Pancreas (tissue), 10 donors: ENCODE measurements around the gene RBM48. TPM values are rescaled to one million over a fixed set of nuclear protein-coding genes. Genes with fewer than 3 reads are reported as not detected.

Experiments
- ATAC-seq, 4 donors: fragments of 200-7000 bp; cut with Tn5 transposase; one replicate each; pipeline versions ENCODE4 v1.8.0 to v1.9.1; 2020; ENCODE audit warnings: mild to moderate bottlenecking in 4 of 4, moderate library complexity in 4 of 4
- DNase-seq, 6 donors: peaks; one replicate each; pipeline ENCODE4 v3.0.0-alpha.2; 2020
- FAIRE-seq: peaks from 2 replicates; lab custom pipeline; 2012; peaks lifted over from hg19 to GRCh38; lab: Jason Lieb, UNC
- H3K27ac ChIP-seq, 4 donors: fragments of 200-600 bp; sonication (generic); 1 replicate in 3 of 4; 2 replicates in 1 of 4; pipeline versions ENCODE4 v1.5.0 to v1.8.0; 2020
- H3K27me3 ChIP-seq, 4 donors: fragments of 200-600 bp; one replicate each; pipeline ENCODE4 v1.8.0; 2021
- H3K36me3 ChIP-seq, 3 donors: fragments of 200-600 bp; sonication (generic) in 1 of 3; one replicate each; pipeline versions ENCODE4 v1.5.0 to v1.8.0; 2020 to 2021
- H3K4me1 ChIP-seq, 3 donors: fragments of 200-600 bp; one replicate each; pipeline ENCODE4 v1.8.0; 2021
- H3K4me3 ChIP-seq, 4 donors: fragments of 200-600 bp; sonication (generic) in 2 of 4; one replicate each; pipeline versions ENCODE4 v1.5.0 to v1.8.0; 2020 to 2021
- H3K9me3 ChIP-seq, 4 donors: fragments of 200-600 bp; one replicate each; pipeline ENCODE4 v1.8.0; 2021
- CTCF ChIP-seq, 4 donors: fragments of 200-600 bp; sonication (generic) in 3 of 4; IDR thresholded peaks; one replicate each; pipeline versions ENCODE4 v1.5.0 to v1.8.0; 2021; ENCODE audit warnings: antibody characterized with exemption in 4 of 4
- WGBS, 2 donors: extraction: QIAGEN DNeasy Blood & Tissue Kit; methylation state at CpG; one replicate each; pipeline ENCODE4 v1.1.7; 2013; 5-methylcytosine and 5-hydroxymethylcytosine counted together
- intact Hi-C, 3 donors: fragments of 100-400 bp; cut with DNase I; formaldehyde crosslinking; loops; one replicate each; pipeline versions ENCODE4 v1.11.1 to v1.14.2; 2022
- polyA plus RNA-seq, 2 donors: library from polyadenylated mRNA; stranded (reverse); fragments of 200-250 nt; gene quantifications; one replicate each; pipeline ENCODE4 v1.2.3, GENCODE V29; 2013
- total RNA-seq, 6 donors: library from RNA; stranded (reverse); fragmentation: NEBNext Ultra II Directional in 4 of 6; extraction: Animal tissue kit (Norgen Biotek cat#: 25700) in 4 of 6; gene quantifications; one replicate each; pipeline versions ENCODE4 v1.2.1 to v1.2.4, GENCODE V29; 2021 to 2023
- donor health status: healthy with polysubstance abuse.
- donor health status: DM: no; HTN: no; CAD: no; lungs with moderate emphysema.
- donor health status: DM: no; HTN: no; CAD: no.
- donor health status: control.
- donor health status: control.
- donor health status: Bipolar disorder and iron deficiency.
- donor health status: DM: yes; HTN: yes; CAD: no.
- donor health status: DM: no; HTN: no; CAD: no.
- donor health status: DM: no; HTN: no; CAD: no.
- donor health status: DM: yes; HTN: yes; CAD: no.

Gene RBM48
- total and polyA plus RNA-seq, 8 donors: 2.7 to 8.3 (median 5.1) TPM

- Histone ChIP-seq H3K27me3 (no peaks in the 10 kb centered on the region), H3K27ac (no peak overlapping the region), H3K4me1 (no peaks in the 10 kb centered on the region), H3K9me3 (no peaks in the 10 kb centered on the region), H3K36me3 (peaks cover 0 to 11% (median 6%) of the 10 kb centered on the region in 3 donors), H3K4me3 (no peak overlapping the region)
- TF ChIP-seq CTCF (IDR thresholded peaks at IDR 0.05): no peak
- WGBS, 2 donors: 64 to 74% methylated on average over 3 of the region's 3 CpGs
- intact Hi-C loops: no loop called here
- ATAC-seq (no peak), FAIRE-seq (no peak), DNase-seq (no peak)
Observed at GRCh38 chr7:92504563-92504962, 24.0 kb upstream of the RBM48 start.

- Histone ChIP-seq H3K4me1 (no peaks in the 10 kb centered on the region), H3K27me3 (no peaks in the 10 kb centered on the region), H3K27ac (no peak overlapping the region), H3K36me3 (peaks cover 0 to 10% (median 0%) of the 10 kb centered on the region in 3 donors), H3K4me3 (no peak overlapping the region), H3K9me3 (no peaks in the 10 kb centered on the region)
- TF ChIP-seq CTCF (IDR thresholded peaks at IDR 0.05): no peak
- no peak for DNase-seq
- intact Hi-C loops: no loop called here
- ATAC-seq: no peak
- FAIRE-seq: no peak
- WGBS, 2 donors: 86 to 88% methylated on average over 2 of the region's 2 CpGs
Observed at GRCh38 chr7:92506363-92506762, 22.2 kb upstream of the RBM48 start.

- H3K27ac ChIP-seq: no peak overlapping the region
- FAIRE-seq: no peak
- H3K36me3 ChIP-seq: peaks cover 0 to 14% (median 7%) of the 10 kb centered on the region in 3 donors
- H3K27me3 ChIP-seq: no peaks in the 10 kb centered on the region
- intact Hi-C loops: no loop called here
- no peak for TF ChIP-seq CTCF (IDR thresholded peaks at IDR 0.05)
- DNase-seq: no peak
- no peaks in the 10 kb centered on the region for H3K4me1 ChIP-seq
- 92 to 96% methylated on average over 5 of the region's 5 CpGs for WGBS, 2 donors
- H3K9me3 ChIP-seq: no peaks in the 10 kb centered on the region
- no peak overlapping the region for H3K4me3 ChIP-seq
- no peak for ATAC-seq
Observed at GRCh38 chr7:92508946-92509345, 19.6 kb upstream of the RBM48 start.

- DNase-seq (no peak), FAIRE-seq (no peak), ATAC-seq (no peak)
- WGBS, 2 donors: 59 to 61% methylated on average over 3 of the region's 3 CpGs
- Histone ChIP-seq H3K27ac (no peak overlapping the region), H3K4me3 (no peak overlapping the region), H3K36me3 (peaks cover 0 to 25% (median 12%) of the 10 kb centered on the region in 3 donors), H3K4me1 (no peaks in the 10 kb centered on the region), H3K27me3 (no peaks in the 10 kb centered on the region), H3K9me3 (no peaks in the 10 kb centered on the region)
- no peak for TF ChIP-seq CTCF (IDR thresholded peaks at IDR 0.05)
- intact Hi-C loops: no loop called here
Observed at GRCh38 chr7:92513167-92513902, 15.3 kb upstream of the RBM48 start.

GRCh38 chr7:92517631-92518030, 11.0 kb upstream of the RBM48 start:
- no peaks in the 10 kb centered on the region for H3K4me1 ChIP-seq
- DNase-seq (no peak), ATAC-seq (no peak), FAIRE-seq (no peak)
- no peak for TF ChIP-seq CTCF (IDR thresholded peaks at IDR 0.05)
- 82 to 83% methylated on average over 3 of the region's 3 CpGs for WGBS, 2 donors
- no peak overlapping the region for H3K4me3 ChIP-seq
- H3K9me3 ChIP-seq: no peaks in the 10 kb centered on the region
- no peaks in the 10 kb centered on the region for H3K27me3 ChIP-seq
- H3K36me3 ChIP-seq: peaks cover 0 to 15% (median 12%) of the 10 kb centered on the region in 3 donors
- intact Hi-C loops: no loop called here
- no peak overlapping the region for H3K27ac ChIP-seq
